ENCODE data around the gene MUC6. TPM values are rescaled to one million over a fixed set of nuclear protein-coding genes. Genes with fewer than 3 reads are reported as not detected.
A peak's percentile ranks its signal among the peaks of the same experiment; 100 is the strongest.

The MUC6 gene
- total RNA-seq, 1 experiment from 2014 or later: not detected

GRCh38 chr11:996681-997080 lies 39.8 kb downstream of the MUC6 start:
- Histone ChIP-seq H4K5ac (ENCODE audit: insufficient read length, low read depth, low read length) (no peak overlapping the region), H3K9ac (ENCODE audit: extremely low read depth, insufficient read length, low read length) (no peak overlapping the region), H3K4me2 (ENCODE audit: insufficient read depth, insufficient read length, low read length) (no peak overlapping the region), H3K27me3 (ENCODE audit: insufficient read depth, low read length) (no peaks in the 10 kb centered on the region), H3K9me3 (ENCODE audit: control insufficient read depth, low read depth, low read length) (no peaks in the 10 kb centered on the region), H4K91ac (ENCODE audit: insufficient read length, low read depth, low read length) (no peak overlapping the region), H3K4me1 (ENCODE audit: insufficient read depth, low read length) (no peaks in the 10 kb centered on the region), H3K4ac (ENCODE audit: low read depth, low read length) (no peak overlapping the region), H2BK120ac (ENCODE audit: low read depth, low read length, poor library complexity, severe bottlenecking) (no peak overlapping the region), H4K20me1 (ENCODE audit: control insufficient read depth, insufficient read depth, insufficient read length) (no peaks in the 10 kb centered on the region), H3K14ac (ENCODE audit: insufficient read depth, low read length) (no peak overlapping the region), H4K8ac (replicated peaks; ENCODE audit: insufficient read length, low read depth, low read length) (no peak overlapping the region), H2AK5ac (ENCODE audit: insufficient read length, low read length) (no peak overlapping the region), H2BK20ac (ENCODE audit: low read depth, low read length, poor library complexity, severe bottlenecking) (no peak overlapping the region), H2BK5ac (ENCODE audit: insufficient read length, low read length) (no peak overlapping the region), H3K79me1 (ENCODE audit: insufficient read depth, low read depth, low read length, poor library complexity, severe bottlenecking) (no peaks in the 10 kb centered on the region), H3K56ac (ENCODE audit: insufficient read length, low read depth, low read length) (no peak overlapping the region), H2BK15ac (ENCODE audit: low read depth, low read length) (no peak overlapping the region), H3K79me2 (ENCODE audit: insufficient read depth, low read length) (no peaks in the 10 kb centered on the region), H2AFZ (ENCODE audit: low read length) (no peak overlapping the region), H3T11ph (ENCODE audit: low read length) (no peak overlapping the region), H3K18ac (ENCODE audit: insufficient read length, low read depth, low read length) (no peak overlapping the region), H3K27ac (ENCODE audit: insufficient read length, low read depth, low read length) (no peak overlapping the region), H3K23ac (ENCODE audit: insufficient read length, low read depth, low read length) (no peak overlapping the region), H3K23me2 (ENCODE audit: insufficient read length, low read depth, low read length, poor library complexity, severe bottlenecking) (no peaks in the 10 kb centered on the region), H2BK12ac (ENCODE audit: insufficient read length, low read depth, low read length) (no peak overlapping the region)
- H3K36me3 Mint-ChIP-seq (ENCODE audit: insufficient read depth in 1 of 3, low read depth in 3 of 3): peaks cover 22 to 63% (median 49%) of the 10 kb centered on the region in 3 experiments
- WGBS (ENCODE audit: extremely low coverage, insufficient read length, low lambda C conversion rate): no CpG with 5 or more reads among the region's 10 CpGs
- H3K9me3 Mint-ChIP-seq: peaks cover 0 to 6% of the 10 kb centered on the region in 2 experiments; a peak in 2 of 5 replicates
- DNase-seq: no peak
- H3K27me3 Mint-ChIP-seq (ENCODE audit: low read depth): no peaks in the 10 kb centered on the region
- H3K4me1 Mint-ChIP-seq: peaks cover 3% of the 10 kb centered on the region in 2 experiments; a peak in 2 of 4 replicates
- peak overlapping the region in 1 of 3 experiments; percentile 66; a peak in 3 of 7 replicates for H3K27ac Mint-ChIP-seq
- no peak overlapping the region for H3K4me3 Mint-ChIP-seq
- TF ChIP-seq CTCF (conservative IDR thresholded peaks at IDR 0.05): no peak

All from H9 (cell line).